Measurements from ENCODE around the gene PER1.
"Not testable (repeated sequence)": the region's sequence is repeated elsewhere in the genome, so short reads cannot be mapped to it uniquely, and the experiment has no call there.

The PER1 gene

GRCh38 chr17:8152112-8152775 lies at the start of gene PER1:
Gene PER1, minus strand, starts transcription at chr17:8152404. Its CDS starts 1,698 bp downstream, at chr17:8150706.
- no peak for DNase-seq (ENCODE audit: low read depth)

DNA sequence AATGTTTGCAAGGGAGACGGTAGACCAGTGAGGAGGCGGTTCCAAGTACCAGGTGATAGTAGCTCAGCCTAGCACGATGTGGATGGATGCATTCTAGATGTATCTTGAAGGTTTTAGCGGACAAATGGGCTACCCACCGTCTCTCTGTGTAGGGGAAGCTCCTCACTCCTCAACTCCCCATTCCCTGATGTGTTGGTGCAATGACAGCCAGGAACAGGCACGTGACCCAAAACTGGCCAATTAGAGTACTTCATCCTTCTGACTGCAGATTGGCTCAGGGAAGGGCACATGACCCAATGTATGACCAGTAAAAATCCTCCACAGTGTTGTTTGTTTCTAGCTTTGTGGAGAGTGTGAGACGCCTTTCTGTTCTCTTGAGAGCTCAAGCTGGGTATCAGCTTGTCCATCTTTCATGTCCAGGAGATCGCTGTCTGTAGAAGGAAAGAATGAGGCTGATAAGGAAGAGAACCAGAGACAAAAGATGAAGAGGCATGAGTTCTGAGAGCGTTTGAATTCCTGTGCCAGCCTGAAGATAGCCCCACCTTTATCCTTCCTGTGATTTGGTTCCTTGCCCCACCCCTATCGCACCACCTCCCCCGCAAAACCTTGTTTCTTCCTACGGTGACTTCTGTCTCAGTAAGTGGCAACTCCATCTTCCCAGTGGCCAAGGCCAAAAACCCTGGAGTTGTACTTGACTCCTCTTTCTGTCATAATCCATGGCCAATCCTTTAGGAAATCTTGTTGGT lies 40.0 kb upstream of the PER1 start:
- DNase-seq (ENCODE audit: low read depth): no peak

DNA sequence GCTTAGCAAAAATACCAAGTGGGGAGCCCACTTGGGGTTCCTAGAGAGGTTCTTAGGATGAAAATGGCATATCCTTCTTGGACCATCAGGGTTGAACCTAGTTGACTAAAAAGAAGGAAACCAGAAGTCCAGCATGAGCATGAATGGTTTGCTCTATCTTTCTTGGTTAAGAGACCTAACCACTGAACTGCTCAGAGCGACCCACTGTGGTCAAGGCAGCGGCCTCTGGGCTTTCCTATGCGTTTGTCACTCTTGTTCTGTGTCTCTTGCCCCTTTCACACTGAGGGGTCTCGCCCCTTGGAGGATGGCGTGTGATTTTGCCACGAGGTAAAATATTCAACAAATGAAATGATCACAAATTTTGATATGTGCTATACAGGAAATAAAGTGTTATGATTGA lies 38.3 kb upstream of the PER1 start:
- no peak for DNase-seq (ENCODE audit: low read depth)

DNA sequence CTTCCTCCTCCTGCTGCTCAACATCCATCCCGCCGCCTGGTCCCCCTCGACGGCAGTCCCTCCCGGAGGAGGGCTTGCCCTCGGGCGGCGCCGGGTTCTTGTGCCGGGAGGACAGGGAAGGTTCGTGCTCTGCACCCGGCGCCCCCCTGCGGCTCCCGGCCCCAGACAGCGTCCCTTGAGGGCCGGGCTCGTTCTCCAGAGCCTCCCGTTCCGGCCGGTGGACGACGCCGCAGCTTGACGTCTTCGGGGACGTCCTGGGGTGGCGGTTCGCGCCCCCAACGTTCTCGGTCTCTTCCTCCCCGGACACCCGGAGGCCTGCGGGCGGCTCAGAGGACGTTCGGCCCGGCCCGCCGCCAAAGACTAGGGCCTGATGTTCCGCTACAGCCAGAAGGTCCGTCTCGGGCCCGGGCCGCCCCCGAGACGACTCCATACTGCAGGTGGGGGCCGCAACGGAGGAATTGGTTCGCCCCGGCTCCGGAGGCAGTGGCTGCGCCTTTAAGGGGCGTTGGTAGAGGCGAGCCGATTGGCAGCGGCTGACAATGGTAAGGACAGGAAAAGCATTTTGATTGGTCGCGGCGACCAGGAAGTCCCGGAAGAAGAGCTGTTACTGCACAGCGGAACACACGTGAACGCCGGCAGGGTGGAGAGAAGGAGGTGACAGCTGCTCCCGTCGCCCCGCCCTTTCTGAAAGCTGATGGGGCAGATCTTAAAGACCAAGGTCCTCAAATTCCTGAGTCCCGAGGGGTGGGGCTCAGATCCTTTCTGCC lies 37.7 kb upstream of the PER1 start, which contains the start of gene BORCS6:
Gene BORCS6, minus strand, starts transcription at position 470 of the 767 bp plus-strand sequence. Its CDS starts 40 bp downstream, at position 430.
- DNase-seq (ENCODE audit: low read depth): peak; percentile 97

- no peak for DNase-seq (ENCODE audit: low read depth)
Measured at GRCh38 chr17:8189041-8189710, 37.0 kb upstream of the PER1 start.

DNA sequence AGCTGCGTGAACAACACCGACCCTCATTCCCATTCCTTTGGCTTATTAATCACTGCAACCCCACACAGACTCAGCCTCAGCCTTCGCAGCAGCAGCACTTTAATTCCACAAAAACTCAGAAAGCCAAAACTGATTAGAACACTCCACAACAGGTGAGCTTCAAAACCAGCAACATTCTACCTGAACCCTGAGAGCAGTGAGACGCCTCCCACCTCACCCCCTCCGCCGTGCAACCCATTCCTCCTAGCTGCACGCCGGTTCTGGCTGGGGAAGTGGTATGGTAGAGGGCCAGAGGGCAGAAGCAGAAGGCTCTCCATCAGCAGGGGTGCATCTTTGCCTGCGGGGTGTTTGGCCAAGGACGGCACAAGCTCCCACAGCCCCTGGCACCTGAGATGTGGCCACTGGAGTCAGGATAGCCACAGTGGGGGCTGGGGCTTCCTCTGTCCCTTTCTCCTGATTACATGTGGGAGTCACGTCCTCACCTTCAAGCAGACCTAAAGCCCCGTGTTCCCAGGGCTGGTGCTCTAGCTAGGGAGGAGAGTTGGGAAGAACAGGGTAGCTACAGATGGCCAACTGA lies 36.1 kb upstream of the PER1 start:
- DNase-seq (ENCODE audit: low read depth): no peak

DNA sequence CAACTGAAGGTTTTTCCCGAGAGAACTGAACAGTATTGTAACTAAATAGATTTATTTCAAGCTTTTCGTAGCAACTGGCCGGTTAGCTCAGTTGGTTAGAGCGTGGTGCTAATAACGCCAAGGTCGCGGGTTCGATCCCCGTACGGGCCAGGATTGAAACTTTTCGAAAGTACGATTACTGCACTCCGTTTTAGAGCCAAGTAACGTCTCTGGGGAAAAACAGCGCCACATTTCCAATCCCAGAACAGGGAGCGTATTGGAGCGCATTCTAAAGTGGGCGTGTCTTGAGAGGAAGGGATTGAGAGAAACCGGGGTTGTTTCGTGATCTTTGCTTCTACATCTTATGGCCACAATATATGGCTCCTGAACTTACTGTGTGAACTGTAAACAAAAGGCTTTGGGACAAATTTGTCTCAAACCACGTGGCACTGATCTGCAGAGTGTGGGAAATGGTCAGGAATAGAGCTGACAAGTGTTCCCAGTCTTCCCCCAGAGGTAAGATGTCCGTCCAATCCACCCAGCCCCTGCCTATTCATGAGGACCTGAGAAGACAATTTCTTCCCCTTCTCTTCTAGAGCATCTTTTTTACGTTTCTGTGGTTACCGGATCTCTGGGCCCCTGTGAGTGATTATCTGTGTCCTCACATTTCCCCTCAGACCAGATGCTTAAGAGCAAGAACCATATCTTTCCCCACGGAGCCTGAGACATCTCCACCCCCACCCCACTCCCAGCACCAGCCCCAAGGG lies 35.5 kb upstream of the PER1 start:
- DNase-seq (ENCODE audit: low read depth): peak; percentile 100

GRCh38 chr17:8186787-8187516 lies 34.7 kb upstream of the PER1 start:
- peak; percentile 99 for DNase-seq (ENCODE audit: low read depth)

- no peak for DNase-seq (ENCODE audit: low read depth)
Measured at GRCh38 chr17:8186446-8186786, 34.2 kb upstream of the PER1 start.

- DNase-seq (ENCODE audit: low read depth): no peak
Measured at GRCh38 chr17:8185582-8186445, 33.6 kb upstream of the PER1 start.

- no peak for DNase-seq (ENCODE audit: low read depth)
Measured at GRCh38 chr17:8176998-8177731, 25.0 kb upstream of the PER1 start.

- DNase-seq (ENCODE audit: low read depth): no peak
Measured at GRCh38 chr17:8176197-8176940, 24.2 kb upstream of the PER1 start, which contains the start of gene TMEM107. Gene TMEM107, minus strand, starts transcription at chr17:8176380. Its CDS starts 94 bp downstream, at chr17:8176286.

- DNase-seq (ENCODE audit: low read depth): no peak
Measured at GRCh38 chr17:8175795-8176196, 23.6 kb upstream of the PER1 start.

- DNase-seq (ENCODE audit: low read depth): no peak
Measured at GRCh38 chr17:8173871-8174322, 21.7 kb upstream of the PER1 start.

GRCh38 chr17:8173056-8173870 lies 21.1 kb upstream of the PER1 start:
- DNase-seq (ENCODE audit: low read depth): peak; percentile 96

GRCh38 chr17:8170186-8170585 lies 18.0 kb upstream of the PER1 start:
- not testable (repeated sequence) for DNase-seq (ENCODE audit: low read depth)

DNA sequence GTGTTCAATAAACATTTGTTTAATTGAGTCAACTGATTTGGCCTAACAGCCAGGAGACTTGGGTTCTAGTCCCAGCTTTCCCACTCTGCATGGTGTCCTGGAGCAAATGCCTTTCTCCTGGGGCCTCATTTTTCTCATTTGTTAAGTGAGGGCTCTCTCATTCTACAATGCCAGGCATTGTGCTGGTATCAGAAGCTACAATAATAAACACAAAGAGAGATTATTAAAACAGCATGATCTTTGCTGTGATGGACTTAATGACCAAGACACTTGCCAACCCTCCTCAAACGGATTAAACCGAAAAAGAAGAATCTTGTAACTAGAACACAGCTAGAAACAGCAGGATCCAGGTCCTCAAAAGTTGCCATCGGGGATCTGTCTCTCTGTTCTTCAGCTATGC lies 15.3 kb upstream of the PER1 start:
- DNase-seq (ENCODE audit: low read depth): no peak

All from HS-27A (cell line).